Nephron progenitor cell (in vitro differentiated cells): ENCODE results near the gene CARD19.
A peak's percentile ranks its signal among the peaks of the same experiment; 100 is the strongest.

Source experiments
- DNase-seq: peaks from one replicate; pipeline ENCODE4 v3.0.0; 2021
- H3K27ac Mint-ChIP-seq: 2 replicates; pipeline ENCODE4 v1.8.0; 2021; ENCODE audit warnings: mild to moderate bottlenecking, moderate library complexity, mixed read lengths
- H3K27me3 Mint-ChIP-seq: 2 replicates; pipeline ENCODE4 v1.8.0; 2021; ENCODE audit warnings: mild to moderate bottlenecking, low read depth, mixed read lengths; ENCODE audit not compliant: poor library complexity
- H3K36me3 Mint-ChIP-seq: 2 replicates; pipeline ENCODE4 v1.8.0; 2021; ENCODE audit warnings: low read depth, mixed read lengths
- H3K4me1 Mint-ChIP-seq: 2 replicates; pipeline ENCODE4 v1.8.0; 2021; ENCODE audit warnings: mixed read lengths
- H3K4me3 Mint-ChIP-seq: 2 replicates; pipeline ENCODE4 v1.8.0; 2021; ENCODE audit warnings: mild to moderate bottlenecking, moderate library complexity, mixed read lengths
- H3K9me3 Mint-ChIP-seq: 2 replicates; pipeline ENCODE4 v1.8.0; 2021; ENCODE audit warnings: mild to moderate bottlenecking, moderate library complexity, mixed read lengths
- TF ChIP-seq, protein P1 (sequence below): fragments of 200-600 bp; sonication (generic); IDR thresholded peaks from 2 replicates; pipeline ENCODE4 v1.5.0; 2021; ENCODE audit warnings: antibody characterized with exemption

CARD19 gene

DNA sequence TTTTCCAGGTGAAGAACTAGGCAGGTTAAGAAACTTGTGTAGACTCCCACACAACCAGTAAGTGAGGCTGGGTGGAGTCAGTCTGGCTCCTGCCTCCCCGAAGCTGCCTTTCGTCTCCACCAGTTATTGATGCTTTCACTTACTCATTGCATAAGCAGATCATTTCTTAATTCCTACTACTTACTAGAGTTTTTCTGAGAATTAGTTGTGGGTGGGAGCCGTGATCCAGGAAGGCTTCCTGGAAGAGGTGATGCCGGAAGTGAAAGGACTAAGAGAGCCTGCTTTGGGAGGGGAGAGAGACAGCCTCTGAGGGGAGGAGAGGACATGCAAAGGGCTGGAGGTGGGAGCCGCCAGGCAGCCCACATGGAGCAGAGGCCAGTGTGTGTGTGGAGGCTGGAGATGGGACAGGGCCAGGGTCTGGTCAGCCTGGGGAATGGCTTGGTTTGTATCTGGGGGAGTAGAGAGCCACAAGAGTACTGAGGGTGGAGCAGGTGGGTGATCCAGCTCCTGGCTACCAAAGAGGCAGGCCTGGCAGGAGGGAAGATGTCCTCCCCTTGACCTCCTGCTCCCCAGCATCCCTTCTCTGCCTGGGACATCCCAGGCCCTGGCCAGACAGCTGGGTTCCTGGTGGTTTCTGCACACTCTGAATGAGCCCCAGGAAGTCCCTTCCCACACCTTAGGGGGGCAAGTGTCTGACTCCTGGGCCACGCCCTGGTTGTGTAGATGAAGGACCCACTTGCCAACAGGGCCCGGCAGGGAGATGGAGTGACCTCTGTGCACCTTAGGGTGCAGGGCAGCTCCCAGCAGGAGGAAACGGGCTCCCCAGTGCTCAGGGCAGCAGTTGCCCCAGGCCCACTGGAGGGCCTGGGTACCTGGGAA lies 12.2 kb upstream of the CARD19 start:
- H3K4me1 Mint-ChIP-seq, result peaks cover 22% of the 10 kb centered on the region
- H3K27me3 Mint-ChIP-seq, result no peaks in the 10 kb centered on the region
- peaks cover 9% of the 10 kb centered on the region for H3K9me3 Mint-ChIP-seq
- no peak overlapping the region for H3K4me3 Mint-ChIP-seq
- H3K36me3 Mint-ChIP-seq, result peaks cover 5% of the 10 kb centered on the region
- H3K27ac Mint-ChIP-seq, result peak overlapping the region; percentile 2
- TF ChIP-seq, protein P1, sequence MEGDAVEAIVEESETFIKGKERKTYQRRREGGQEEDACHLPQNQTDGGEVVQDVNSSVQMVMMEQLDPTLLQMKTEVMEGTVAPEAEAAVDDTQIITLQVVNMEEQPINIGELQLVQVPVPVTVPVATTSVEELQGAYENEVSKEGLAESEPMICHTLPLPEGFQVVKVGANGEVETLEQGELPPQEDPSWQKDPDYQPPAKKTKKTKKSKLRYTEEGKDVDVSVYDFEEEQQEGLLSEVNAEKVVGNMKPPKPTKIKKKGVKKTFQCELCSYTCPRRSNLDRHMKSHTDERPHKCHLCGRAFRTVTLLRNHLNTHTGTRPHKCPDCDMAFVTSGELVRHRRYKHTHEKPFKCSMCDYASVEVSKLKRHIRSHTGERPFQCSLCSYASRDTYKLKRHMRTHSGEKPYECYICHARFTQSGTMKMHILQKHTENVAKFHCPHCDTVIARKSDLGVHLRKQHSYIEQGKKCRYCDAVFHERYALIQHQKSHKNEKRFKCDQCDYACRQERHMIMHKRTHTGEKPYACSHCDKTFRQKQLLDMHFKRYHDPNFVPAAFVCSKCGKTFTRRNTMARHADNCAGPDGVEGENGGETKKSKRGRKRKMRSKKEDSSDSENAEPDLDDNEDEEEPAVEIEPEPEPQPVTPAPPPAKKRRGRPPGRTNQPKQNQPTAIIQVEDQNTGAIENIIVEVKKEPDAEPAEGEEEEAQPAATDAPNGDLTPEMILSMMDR, result no peak
- DNase-seq, result no peak

- no peak for DNase-seq
- Mint-ChIP-seq H3K4me1 (peaks cover 26% of the 10 kb centered on the region), H3K36me3 (peaks cover 5% of the 10 kb centered on the region), H3K27me3 (no peaks in the 10 kb centered on the region), H3K27ac (no peak overlapping the region), H3K4me3 (no peak overlapping the region), H3K9me3 (peaks cover 9% of the 10 kb centered on the region)
- TF ChIP-seq, protein P1, result no peak
Observed at GRCh38 chr9:93084471-93084881, 11.5 kb upstream of the CARD19 start.

- DNase-seq, result no peak
- peaks cover 5% of the 10 kb centered on the region for H3K36me3 Mint-ChIP-seq
- H3K4me3 Mint-ChIP-seq, result no peak overlapping the region
Observed at GRCh38 chr9:93085676-93086075, 10.3 kb upstream of the CARD19 start.

GRCh38 chr9:93086447-93087224 lies 9.4 kb upstream of the CARD19 start:
- H3K4me1 Mint-ChIP-seq, result peaks cover 36% of the 10 kb centered on the region

More at GRCh38 chr9:93085676-93086075, 10.3 kb upstream of the CARD19 start:
- no peak overlapping the region for H3K27ac Mint-ChIP-seq
- H3K4me1 Mint-ChIP-seq, result peaks cover 33% of the 10 kb centered on the region
- TF ChIP-seq, protein P1, result no peak
- H3K27me3 Mint-ChIP-seq, result no peaks in the 10 kb centered on the region
- peaks cover 9% of the 10 kb centered on the region for H3K9me3 Mint-ChIP-seq

GRCh38 chr9:93087971-93088655 lies 7.9 kb upstream of the CARD19 start:
- H3K4me3 Mint-ChIP-seq, result no peak overlapping the region
- peaks cover 5% of the 10 kb centered on the region for H3K36me3 Mint-ChIP-seq
- H3K27me3 Mint-ChIP-seq, result no peaks in the 10 kb centered on the region
- DNase-seq, result no peak
- no peak overlapping the region for H3K27ac Mint-ChIP-seq
- TF ChIP-seq, protein P1, result no peak
- H3K4me1 Mint-ChIP-seq, result peaks cover 51% of the 10 kb centered on the region
- H3K9me3 Mint-ChIP-seq, result peaks cover 9% of the 10 kb centered on the region

More at GRCh38 chr9:93086447-93087224, 9.4 kb upstream of the CARD19 start:
- H3K36me3 Mint-ChIP-seq, result peaks cover 5% of the 10 kb centered on the region
- no peak overlapping the region for H3K4me3 Mint-ChIP-seq
- no peak overlapping the region for H3K27ac Mint-ChIP-seq
- no peak for DNase-seq
- TF ChIP-seq, protein P1, result no peak
- peaks cover 9% of the 10 kb centered on the region for H3K9me3 Mint-ChIP-seq
- no peaks in the 10 kb centered on the region for H3K27me3 Mint-ChIP-seq
